H9 (cell line): Measurements from ENCODE around the gene IFNA5. TPM values are rescaled to one million over a fixed set of nuclear protein-coding genes. Genes with fewer than 3 reads are reported as not detected.

Experiments
- DNase-seq: peaks from one replicate; pipeline ENCODE4 v3.0.0-alpha.2; 2017
- H2AFZ ChIP-seq: one replicate; pipeline ENCODE4 v1.6.1; 2013; ENCODE audit warnings: mild to moderate bottlenecking, low read length, control low read depth, moderate library complexity
- H2AK5ac ChIP-seq: 2 replicates; pipeline ENCODE4 v1.6.1; 2013; ENCODE audit warnings: low read length, control low read depth, mixed read lengths; ENCODE audit not compliant: insufficient read length
- H2BK120ac ChIP-seq: one replicate; pipeline ENCODE4 v1.6.1; 2013; ENCODE audit warnings: low read depth, mild to moderate bottlenecking, low read length, control low read depth, inconsistent platforms; ENCODE audit not compliant: poor library complexity, severe bottlenecking
- H2BK12ac ChIP-seq: 2 replicates; pipeline ENCODE4 v1.6.1; 2013; ENCODE audit warnings: low read length, control low read depth, mixed read lengths, low read depth; ENCODE audit not compliant: insufficient read length
- H2BK15ac ChIP-seq: 2 replicates; pipeline ENCODE4 v1.6.1; 2013; ENCODE audit warnings: low read depth, low read length, control low read depth
- H2BK20ac ChIP-seq: one replicate; pipeline ENCODE4 v1.6.1; 2013; ENCODE audit warnings: low read depth, mild to moderate bottlenecking, low read length, control low read depth, inconsistent platforms; ENCODE audit not compliant: poor library complexity, severe bottlenecking
- H2BK5ac ChIP-seq: 2 replicates; pipeline ENCODE4 v1.6.1; 2013; ENCODE audit warnings: low read length, control low read depth, mixed read lengths; ENCODE audit not compliant: insufficient read length
- H3K14ac ChIP-seq: 2 replicates; pipeline ENCODE4 v1.6.1; 2013; ENCODE audit warnings: low read length, control low read depth; ENCODE audit not compliant: insufficient read depth
- H3K18ac ChIP-seq: 2 replicates; pipeline ENCODE4 v1.6.1; 2013; ENCODE audit warnings: low read depth, mild to moderate bottlenecking, mixed read lengths, low read length, control low read depth; ENCODE audit not compliant: insufficient read length
- H3K23ac ChIP-seq: 2 replicates; pipeline ENCODE4 v1.6.1; 2013; ENCODE audit warnings: low read length, control low read depth, mixed read lengths, low read depth; ENCODE audit not compliant: insufficient read length
- H3K23me2 ChIP-seq: 2 replicates; pipeline ENCODE4 v1.6.1; 2013; ENCODE audit warnings: low read depth, mild to moderate bottlenecking, mixed read lengths, low read length, control low read depth; ENCODE audit not compliant: insufficient read length, poor library complexity, severe bottlenecking
- H3K27ac ChIP-seq: 2 replicates; pipeline ENCODE4 v1.5.1; 2013; ENCODE audit warnings: low read length, control low read depth, mixed read lengths, low read depth; ENCODE audit not compliant: insufficient read length
- H3K27me3 ChIP-seq: 2 replicates; pipeline ENCODE4 v1.6.1; 2013; ENCODE audit warnings: low read length, control low read depth, inconsistent platforms; ENCODE audit not compliant: insufficient read depth
- H3K4ac ChIP-seq: 2 replicates; pipeline ENCODE4 v1.6.1; 2013; ENCODE audit warnings: low read depth, mild to moderate bottlenecking, control low read depth, inconsistent platforms, low read length, moderate library complexity
- H3K4me1 ChIP-seq: 2 replicates; pipeline ENCODE4 v1.6.1; 2013; ENCODE audit warnings: low read length, control low read depth, inconsistent platforms; ENCODE audit not compliant: insufficient read depth
- H3K4me2 ChIP-seq: 2 replicates; pipeline ENCODE4 v1.6.1; 2013; ENCODE audit warnings: low read length, control low read depth, mixed read lengths; ENCODE audit not compliant: insufficient read length, insufficient read depth
- H3K56ac ChIP-seq: 2 replicates; pipeline ENCODE4 v1.6.1; 2013; ENCODE audit warnings: low read depth, mild to moderate bottlenecking, mixed read lengths, low read length, control low read depth; ENCODE audit not compliant: insufficient read length
- H3K79me1 ChIP-seq: 2 replicates; pipeline ENCODE4 v1.6.1; 2013; ENCODE audit warnings: low read depth, mild to moderate bottlenecking, moderate library complexity, low read length, control low read depth, inconsistent platforms; ENCODE audit not compliant: insufficient read depth, poor library complexity, severe bottlenecking
- H3K79me2 ChIP-seq: 2 replicates; pipeline ENCODE4 v1.6.1; 2013; ENCODE audit warnings: low read length, control low read depth, inconsistent platforms; ENCODE audit not compliant: insufficient read depth
- H3K9ac ChIP-seq: 2 replicates; pipeline ENCODE4 v1.6.1; 2013; ENCODE audit warnings: low read length, control low read depth, mixed read lengths; ENCODE audit not compliant: insufficient read length; ENCODE audit errors: extremely low read depth
- H3K9me3 ChIP-seq: one replicate; pipeline ENCODE4 v1.6.1; 2013; ENCODE audit warnings: low read depth, low read length, inconsistent platforms; ENCODE audit not compliant: control insufficient read depth
- H3T11ph ChIP-seq: one replicate; pipeline ENCODE4 v1.6.1; 2013; ENCODE audit warnings: mild to moderate bottlenecking, low read length, control low read depth, inconsistent platforms
- H4K20me1 ChIP-seq: one replicate; pipeline ENCODE4 v1.6.1; 2013; ENCODE audit not compliant: control insufficient read depth, insufficient read length, insufficient read depth
- H4K5ac ChIP-seq: 2 replicates; pipeline ENCODE4 v1.6.1; 2013; ENCODE audit warnings: low read depth, mild to moderate bottlenecking, mixed read lengths, low read length, control low read depth; ENCODE audit not compliant: insufficient read length
- H4K8ac ChIP-seq: replicated peaks from 2 replicates; pipeline ENCODE4 v1.6.1; 2013; ENCODE audit warnings: low read length, control low read depth, mixed read lengths, low read depth; ENCODE audit not compliant: insufficient read length
- H4K91ac ChIP-seq: 2 replicates; pipeline ENCODE4 v1.6.1; 2013; ENCODE audit warnings: low read depth, mild to moderate bottlenecking, moderate library complexity, mixed read lengths, low read length, control low read depth; ENCODE audit not compliant: insufficient read length
- H3K27ac Mint-ChIP-seq, 3 experiments: 2 replicates in 2 of 3; 3 replicates in 1 of 3; pipeline ENCODE4 v1.8.0; 2020 to 2021; ENCODE audit warnings: mixed read lengths in 3 of 3, mild to moderate bottlenecking in 1 of 3, moderate library complexity in 1 of 3
- H3K27me3 Mint-ChIP-seq: 2 replicates; pipeline ENCODE4 v1.8.0; 2021; ENCODE audit warnings: low read depth, mild to moderate bottlenecking, moderate library complexity, mixed read lengths
- H3K36me3 Mint-ChIP-seq, 3 experiments: 2 replicates in 2 of 3; 3 replicates in 1 of 3; pipeline ENCODE4 v1.8.0; 2020 to 2021; ENCODE audit warnings: low read depth in 3 of 3, mixed read lengths in 3 of 3; ENCODE audit not compliant: insufficient read depth in 1 of 3
- H3K4me1 Mint-ChIP-seq, 2 experiments: 2 replicates each; pipeline ENCODE4 v1.8.0; 2020; ENCODE audit warnings: mixed read lengths in 2 of 2
- H3K4me3 Mint-ChIP-seq, 2 experiments: 2 replicates in 1 of 2; 3 replicates in 1 of 2; pipeline ENCODE4 v1.8.0; 2020 to 2021; ENCODE audit warnings: mild to moderate bottlenecking in 2 of 2, mixed read lengths in 2 of 2, moderate library complexity in 1 of 2
- H3K9me3 Mint-ChIP-seq, 2 experiments: 2 replicates in 1 of 2; 3 replicates in 1 of 2; pipeline ENCODE4 v1.8.0; 2020; ENCODE audit warnings: mild to moderate bottlenecking in 2 of 2, mixed read lengths in 2 of 2, moderate library complexity in 1 of 2
- WGBS: extraction: QIAGEN DNeasy Blood & Tissue Kit; methylation state at CpG from one replicate; pipeline ENCODE4 v1.1.7; 2013; ENCODE audit warnings: missing lambda C conversion rate, low lambda C conversion rate, mixed read lengths; ENCODE audit not compliant: insufficient read length; ENCODE audit errors: extremely low coverage; 5-methylcytosine and 5-hydroxymethylcytosine counted together
- total RNA-seq: library from RNA; stranded (reverse); gene quantifications from 2 replicates; pipeline ENCODE4 v1.2.1, GENCODE V29; 2021
- TF ChIP-seq, protein P1 (sequence below): fragments of 200-600 bp; sonication (generic); conservative IDR thresholded peaks from 3 replicates; pipeline ENCODE4 v1.8.0; 2021; ENCODE audit warnings: antibody characterized with exemption, mild to moderate bottlenecking

IFNA5 gene
- total RNA-seq, 1 experiment from 2014 or later: not detected

DNA sequence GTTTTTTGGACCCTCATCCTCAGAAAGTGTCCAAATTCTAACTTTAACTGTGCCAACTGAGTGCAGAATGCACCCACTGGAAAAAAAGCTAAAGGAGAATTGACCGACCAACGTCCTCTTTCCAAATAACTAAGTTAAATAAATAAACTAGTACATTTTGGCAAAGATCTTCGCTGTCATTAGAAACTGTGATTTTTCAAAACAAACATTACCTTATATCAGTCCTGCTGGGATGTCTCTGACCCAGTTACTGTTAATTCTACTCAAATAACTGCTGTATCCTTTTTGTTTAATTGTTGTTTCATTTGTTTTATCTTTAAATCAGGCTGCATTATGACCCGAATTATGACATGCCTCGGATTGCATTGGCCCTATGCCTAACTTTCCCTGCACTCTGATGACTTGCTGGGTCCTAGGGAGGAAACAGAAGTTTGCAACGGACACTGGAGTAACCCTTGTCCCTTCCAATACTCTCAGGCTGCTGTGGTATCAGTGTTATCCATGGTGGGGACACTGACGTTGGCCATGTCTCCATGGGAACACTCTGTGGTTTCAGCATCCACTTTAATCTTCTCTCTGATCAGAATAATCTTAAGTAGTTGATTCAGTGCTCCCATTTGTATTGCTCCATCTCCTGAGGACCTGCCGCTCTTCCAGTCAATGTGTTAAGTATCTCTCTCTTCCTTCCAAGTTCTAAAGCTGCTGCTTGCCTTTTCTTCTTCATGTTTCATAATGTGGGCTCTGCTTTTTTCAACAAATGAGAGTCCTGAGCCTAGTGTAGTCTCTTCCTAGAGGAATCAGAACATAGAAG, 11.1 kb upstream of the IFNA5 start:
- Histone ChIP-seq H2BK20ac (no peak overlapping the region), H2BK120ac (no peak overlapping the region), H3K4ac (no peak overlapping the region), H3K79me2 (no peaks in the 10 kb centered on the region), H4K91ac (no peak overlapping the region), H3K18ac (no peak overlapping the region), H4K8ac (no peak overlapping the region), H4K20me1 (no peaks in the 10 kb centered on the region), H3K27ac (no peak overlapping the region), H4K5ac (no peak overlapping the region), H3K9me3 (no peaks in the 10 kb centered on the region), H3K27me3 (no peaks in the 10 kb centered on the region), H2BK15ac (no peak overlapping the region), H3K23me2 (no peaks in the 10 kb centered on the region), H3K4me2 (no peak overlapping the region), H3K79me1 (no peaks in the 10 kb centered on the region), H3K14ac (no peak overlapping the region), H3T11ph (no peak overlapping the region), H3K56ac (no peak overlapping the region), H3K9ac (no peak overlapping the region), H2AFZ (no peak overlapping the region), H3K23ac (no peak overlapping the region), H2BK5ac (no peak overlapping the region), H2AK5ac (no peak overlapping the region), H2BK12ac (no peak overlapping the region), H3K4me1 (no peaks in the 10 kb centered on the region)
- Mint-ChIP-seq H3K4me1 (peaks cover 3 to 4% of the 10 kb centered on the region in 2 experiments), H3K27ac (no peak overlapping the region), H3K36me3 (peaks cover 0 to 4% (median 2%) of the 10 kb centered on the region in 3 experiments; a peak in 4 of 7 replicates), H3K9me3 (peaks cover 5 to 6% of the 10 kb centered on the region in 2 experiments), H3K4me3 (no peak overlapping the region), H3K27me3 (peaks cover 15% of the 10 kb centered on the region)
- TF ChIP-seq, protein P1, sequence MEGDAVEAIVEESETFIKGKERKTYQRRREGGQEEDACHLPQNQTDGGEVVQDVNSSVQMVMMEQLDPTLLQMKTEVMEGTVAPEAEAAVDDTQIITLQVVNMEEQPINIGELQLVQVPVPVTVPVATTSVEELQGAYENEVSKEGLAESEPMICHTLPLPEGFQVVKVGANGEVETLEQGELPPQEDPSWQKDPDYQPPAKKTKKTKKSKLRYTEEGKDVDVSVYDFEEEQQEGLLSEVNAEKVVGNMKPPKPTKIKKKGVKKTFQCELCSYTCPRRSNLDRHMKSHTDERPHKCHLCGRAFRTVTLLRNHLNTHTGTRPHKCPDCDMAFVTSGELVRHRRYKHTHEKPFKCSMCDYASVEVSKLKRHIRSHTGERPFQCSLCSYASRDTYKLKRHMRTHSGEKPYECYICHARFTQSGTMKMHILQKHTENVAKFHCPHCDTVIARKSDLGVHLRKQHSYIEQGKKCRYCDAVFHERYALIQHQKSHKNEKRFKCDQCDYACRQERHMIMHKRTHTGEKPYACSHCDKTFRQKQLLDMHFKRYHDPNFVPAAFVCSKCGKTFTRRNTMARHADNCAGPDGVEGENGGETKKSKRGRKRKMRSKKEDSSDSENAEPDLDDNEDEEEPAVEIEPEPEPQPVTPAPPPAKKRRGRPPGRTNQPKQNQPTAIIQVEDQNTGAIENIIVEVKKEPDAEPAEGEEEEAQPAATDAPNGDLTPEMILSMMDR: no peak
- DNase-seq: no peak
- WGBS: no CpG with 5 or more reads among the region's 8 CpGs
